HEK293 (cell line): ENCODE data around the gene EYS.

Experiments used
- BCL6B ChIP-seq: fragments of 450-650 bp; formaldehyde crosslinking; IDR thresholded peaks from 2 replicates; pipeline ENCODE4 v1.5.1; 2017; ENCODE audit warnings: missing biosample characterization, missing genetic modification characterization
- CTCF ChIP-seq: fragments of 450-650 bp; formaldehyde crosslinking; IDR thresholded peaks from 2 replicates; pipeline ENCODE4 v1.5.1; 2016; ENCODE audit warnings: missing biosample characterization, missing genetic modification characterization
- ELK4 ChIP-seq: IDR thresholded peaks from 2 replicates; pipeline ENCODE4 v1.6.1; 2011; ENCODE audit warnings: mild to moderate bottlenecking, low read depth, low read length, borderline replicate concordance
- KLF1 ChIP-seq: fragments of 450-650 bp; formaldehyde crosslinking; IDR thresholded peaks from 2 replicates; pipeline ENCODE4 v1.5.1; 2016; ENCODE audit warnings: missing biosample characterization, missing genetic modification characterization
- REST ChIP-seq: fragments of 450-650 bp; formaldehyde crosslinking; IDR thresholded peaks from 2 replicates; pipeline ENCODE4 v1.5.1; 2016; ENCODE audit warnings: missing biosample characterization, missing genetic modification characterization
- TRIM28 ChIP-seq: IDR thresholded peaks from 2 replicates; pipeline ENCODE4 v1.6.1; 2011; ENCODE audit warnings: low read length, control low read depth, borderline replicate concordance
- ZBTB1 ChIP-seq: fragments of 450-650 bp; formaldehyde crosslinking; IDR thresholded peaks from 2 replicates; pipeline ENCODE4 v1.5.1; 2016; ENCODE audit warnings: missing biosample characterization, missing genetic modification characterization
- ZBTB49 ChIP-seq: fragments of 450-650 bp; formaldehyde crosslinking; IDR thresholded peaks from 2 replicates; pipeline ENCODE4 v1.5.1; 2016; ENCODE audit warnings: missing biosample characterization, missing genetic modification characterization, low read depth
- ZNF10 ChIP-seq: fragments of 450-650 bp; formaldehyde crosslinking; IDR thresholded peaks from 2 replicates; pipeline ENCODE4 v1.5.1; 2017; ENCODE audit warnings: missing biosample characterization, missing genetic modification characterization
- ZNF121 ChIP-seq: fragments of 450-650 bp; formaldehyde crosslinking; IDR thresholded peaks from 2 replicates; pipeline ENCODE4 v1.5.1; 2016; ENCODE audit warnings: missing biosample characterization, missing genetic modification characterization
- ZNF274 ChIP-seq, 2 experiments: fragments of 200-500 bp in 1 of 2; fragments of 450-650 bp in 1 of 2; sonication (Bioruptor generic) in 1 of 2; formaldehyde crosslinking in 1 of 2; IDR thresholded peaks; 2 replicates each; pipeline versions ENCODE4 v1.5.1 to v1.6.1; 2014 to 2016; ENCODE audit warnings: borderline replicate concordance in 1 of 2, inconsistent platforms in 1 of 2, low read length in 1 of 2, missing biosample characterization in 1 of 2, missing genetic modification characterization in 1 of 2
- ZNF391 ChIP-seq: fragments of 450-650 bp; formaldehyde crosslinking; IDR thresholded peaks from 2 replicates; pipeline ENCODE4 v1.5.1; 2016; ENCODE audit warnings: low read depth, missing biosample characterization, missing genetic modification characterization, borderline replicate concordance
- ZNF449 ChIP-seq: fragments of 450-650 bp; formaldehyde crosslinking; IDR thresholded peaks from 2 replicates; pipeline ENCODE4 v1.5.1; 2017; ENCODE audit warnings: missing biosample characterization, mild to moderate bottlenecking, missing genetic modification characterization, moderate library complexity

- TF ChIP-seq ZNF10 (tag by site-specific recombination): no peak
- no peak for TF ChIP-seq ZNF391 (tag by site-specific recombination)
- TF ChIP-seq BCL6B (tag by site-specific recombination): no peak
- no peak for TF ChIP-seq ZBTB49 (tag by site-specific recombination)
- no peak for TF ChIP-seq ZNF274 (IDR thresholded peaks at IDR 0.05; ENCODE audit: low read length)
- no peak for TF ChIP-seq ZNF274 (tag by site-specific recombination; IDR thresholded peaks at IDR 0.05; ENCODE audit: borderline replicate concordance)
- no peak for TF ChIP-seq ZBTB1 (tag by site-specific recombination)
- no peak for TF ChIP-seq CTCF
- TF ChIP-seq TRIM28: no peak
- TF ChIP-seq REST (tag by site-specific recombination): no peak
- no peak for TF ChIP-seq ZNF449 (tag by site-specific recombination)
- TF ChIP-seq ZNF121 (tag by site-specific recombination): no peak
- no peak for TF ChIP-seq KLF1 (tag by site-specific recombination)
- TF ChIP-seq ELK4: no peak
Measured at GRCh38 chr6:65537600-65537999, 169.4 kb downstream of the EYS start.
